Suprapubic skin (tissue), 4 donors: Measurements from ENCODE around the gene LMLN. TPM values are rescaled to one million over a fixed set of nuclear protein-coding genes. Genes with fewer than 3 reads are reported as not detected.

ENCODE experiments used
- DNase-seq, 2 donors: peaks; one replicate each; pipeline ENCODE4 v3.0.0-alpha.2; 2019; ENCODE audit warnings: low spot score in 2 of 2
- H3K27ac ChIP-seq: fragments of 200-600 bp; sonication (generic); one replicate; pipeline ENCODE4 v1.5.1; 2019
- H3K27me3 ChIP-seq: fragments of 200-600 bp; sonication (generic); one replicate; pipeline ENCODE4 v1.5.1; 2019
- H3K36me3 ChIP-seq: fragments of 200-600 bp; sonication (generic); one replicate; pipeline ENCODE4 v1.5.1; 2019
- H3K4me1 ChIP-seq: fragments of 200-600 bp; sonication (generic); one replicate; pipeline ENCODE4 v1.5.1; 2019
- H3K4me3 ChIP-seq: fragments of 200-600 bp; sonication (generic); one replicate; pipeline ENCODE4 v1.5.1; 2019; ENCODE audit warnings: mild to moderate bottlenecking
- H3K9me3 ChIP-seq: fragments of 200-600 bp; sonication (generic); one replicate; pipeline ENCODE4 v1.5.1; 2019
- EP300 ChIP-seq: sonication (generic); formaldehyde crosslinking; IDR thresholded peaks from one replicate; pipeline ENCODE4 v1.6.1; 2017; ENCODE audit warnings: antibody characterized with exemption
- POLR2A ChIP-seq, 2 donors: fragments of 450-650 bp; IDR thresholded peaks; one replicate each; pipeline ENCODE4 v1.6.1; 2017; ENCODE audit warnings: antibody characterized with exemption in 2 of 2, mild to moderate bottlenecking in 2 of 2, moderate library complexity in 2 of 2
- POLR2AphosphoS5 ChIP-seq, 3 donors: sonication (generic); formaldehyde crosslinking; IDR thresholded peaks; one replicate each; pipeline ENCODE4 v1.6.1; 2017; ENCODE audit warnings: antibody characterized with exemption in 3 of 3
- WGBS: methylation state at CpG from one replicate; pipeline ENCODE4 v1.1.5; 2018; 5-methylcytosine and 5-hydroxymethylcytosine counted together
- total RNA-seq, 4 donors: library from RNA; depleted of rRNA; stranded (reverse); fragments of >200 nt; gene quantifications; one replicate each; pipeline ENCODE4 v1.1.0, GENCODE V29; 2016
- TF ChIP-seq, protein P1 (sequence below), 2 donors: fragments of 200-600 bp in 1 of 2; fragments of 450-650 bp in 1 of 2; sonication (generic) in 1 of 2; IDR thresholded peaks; one replicate each; pipeline ENCODE4 v1.5.1; 2016 to 2019; ENCODE audit warnings: antibody characterized with exemption in 2 of 2, mild to moderate bottlenecking in 1 of 2, moderate library complexity in 1 of 2

The LMLN gene
- total RNA-seq, 4 donors from 2014 or later: 3.4 to 8.2 (median 5.5) TPM

DNA sequence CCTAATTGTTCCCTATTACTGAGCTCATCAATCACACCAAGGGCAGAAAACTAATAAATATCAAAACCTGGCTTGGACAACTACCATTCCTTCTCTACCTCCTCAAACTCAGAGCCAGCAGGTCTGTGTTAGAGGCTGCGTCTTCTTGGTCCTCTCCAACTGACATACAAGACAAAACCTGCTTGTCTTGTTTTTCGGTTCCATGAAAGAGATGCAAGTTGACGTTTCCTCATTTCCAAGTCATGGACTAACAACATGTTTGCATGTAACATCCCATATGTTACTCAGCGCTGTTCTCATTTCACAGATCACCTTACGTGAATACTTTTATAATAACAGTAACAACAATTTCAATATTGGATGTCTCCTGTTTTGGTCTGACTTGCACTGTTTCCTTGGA, 110.9 kb downstream of the LMLN start:
- 53% methylated on average over 5 of the region's 5 CpGs for WGBS
- no peak overlapping the region for H3K4me3 ChIP-seq
- H3K27me3 ChIP-seq: peaks cover 50% of the 10 kb centered on the region
- no peaks in the 10 kb centered on the region for H3K9me3 ChIP-seq
- no peaks in the 10 kb centered on the region for H3K36me3 ChIP-seq
- H3K27ac ChIP-seq: no peak overlapping the region
- no peak for TF ChIP-seq POLR2A (IDR thresholded peaks at IDR 0.05)
- no peak for TF ChIP-seq POLR2AphosphoS5 (IDR thresholded peaks at IDR 0.05)
- TF ChIP-seq, protein P1, sequence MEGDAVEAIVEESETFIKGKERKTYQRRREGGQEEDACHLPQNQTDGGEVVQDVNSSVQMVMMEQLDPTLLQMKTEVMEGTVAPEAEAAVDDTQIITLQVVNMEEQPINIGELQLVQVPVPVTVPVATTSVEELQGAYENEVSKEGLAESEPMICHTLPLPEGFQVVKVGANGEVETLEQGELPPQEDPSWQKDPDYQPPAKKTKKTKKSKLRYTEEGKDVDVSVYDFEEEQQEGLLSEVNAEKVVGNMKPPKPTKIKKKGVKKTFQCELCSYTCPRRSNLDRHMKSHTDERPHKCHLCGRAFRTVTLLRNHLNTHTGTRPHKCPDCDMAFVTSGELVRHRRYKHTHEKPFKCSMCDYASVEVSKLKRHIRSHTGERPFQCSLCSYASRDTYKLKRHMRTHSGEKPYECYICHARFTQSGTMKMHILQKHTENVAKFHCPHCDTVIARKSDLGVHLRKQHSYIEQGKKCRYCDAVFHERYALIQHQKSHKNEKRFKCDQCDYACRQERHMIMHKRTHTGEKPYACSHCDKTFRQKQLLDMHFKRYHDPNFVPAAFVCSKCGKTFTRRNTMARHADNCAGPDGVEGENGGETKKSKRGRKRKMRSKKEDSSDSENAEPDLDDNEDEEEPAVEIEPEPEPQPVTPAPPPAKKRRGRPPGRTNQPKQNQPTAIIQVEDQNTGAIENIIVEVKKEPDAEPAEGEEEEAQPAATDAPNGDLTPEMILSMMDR (IDR thresholded peaks at IDR 0.05): no peak
- TF ChIP-seq EP300: no peak
- DNase-seq: no peak
- H3K4me1 ChIP-seq: no peaks in the 10 kb centered on the region

DNA sequence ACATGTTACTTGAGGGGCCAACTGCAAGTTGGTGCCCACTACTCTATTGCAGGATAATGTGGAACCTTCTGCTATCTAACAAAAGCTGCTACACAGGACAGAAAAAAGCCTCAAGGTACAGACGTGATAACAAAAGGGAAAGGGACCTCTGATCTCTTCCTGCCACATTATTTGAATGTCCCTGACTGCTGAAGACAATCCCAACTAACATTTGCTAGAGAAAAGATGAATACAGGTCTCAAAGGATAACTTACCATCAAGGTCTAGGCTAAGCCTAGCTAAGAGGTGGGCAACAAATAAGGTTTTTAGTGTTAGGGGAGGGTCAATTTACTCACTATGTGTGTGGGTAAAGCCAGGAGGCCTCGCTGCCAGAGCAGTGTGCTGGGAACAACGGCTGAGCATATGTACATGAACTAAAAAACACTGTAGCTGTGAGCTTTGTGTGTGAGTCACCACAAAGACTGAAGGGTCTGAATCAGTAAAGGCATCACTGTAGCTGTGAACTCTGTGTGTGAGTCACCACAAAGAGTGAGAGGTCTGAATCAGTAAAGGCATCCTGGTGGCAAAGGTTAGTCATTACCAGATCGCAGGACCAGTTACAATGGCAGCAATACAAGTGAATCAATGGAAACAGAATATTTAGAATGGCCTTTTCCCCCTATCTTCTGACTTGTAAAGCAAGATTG, 111.7 kb downstream of the LMLN start:
- no peak overlapping the region for H3K27ac ChIP-seq
- peaks cover 59% of the 10 kb centered on the region for H3K27me3 ChIP-seq
- H3K4me3 ChIP-seq: no peak overlapping the region
- no peaks in the 10 kb centered on the region for H3K36me3 ChIP-seq
- 58% methylated on average over 4 of the region's 4 CpGs for WGBS
- H3K4me1 ChIP-seq: no peaks in the 10 kb centered on the region
- no peaks in the 10 kb centered on the region for H3K9me3 ChIP-seq
- DNase-seq: no peak
- TF ChIP-seq POLR2A (IDR thresholded peaks at IDR 0.05) (no peak), POLR2AphosphoS5 (IDR thresholded peaks at IDR 0.05) (no peak), EP300 (no peak)
- TF ChIP-seq, protein P1 (IDR thresholded peaks at IDR 0.05): no peak

DNA sequence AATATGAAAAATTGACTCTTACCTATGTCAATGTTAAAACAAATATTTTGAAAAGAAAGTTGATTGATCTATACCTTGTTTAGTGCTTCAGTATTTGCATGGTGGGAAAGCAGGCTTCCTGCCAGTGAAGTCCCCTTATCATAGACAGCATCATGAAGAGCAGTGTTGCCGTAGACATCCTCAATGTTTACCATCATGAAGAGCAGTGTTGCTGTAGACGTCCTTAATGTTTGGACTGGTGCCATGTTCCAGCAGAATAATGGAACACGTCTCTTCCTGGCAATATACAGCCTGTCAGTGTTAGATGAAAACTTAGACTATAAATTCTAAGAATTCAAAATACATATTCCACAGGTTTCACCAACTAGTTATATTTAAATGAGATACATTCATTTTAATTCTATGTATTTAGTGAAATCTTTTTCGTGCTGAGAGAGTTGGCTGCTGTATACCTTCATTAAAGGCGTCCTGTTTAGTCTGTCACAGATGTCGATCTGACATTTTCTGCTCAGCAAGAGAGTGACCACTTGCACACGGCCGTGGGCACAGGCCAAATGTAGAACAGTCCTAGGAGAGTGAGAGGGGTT, 116.8 kb downstream of the LMLN start:
- no peak overlapping the region for H3K4me3 ChIP-seq
- TF ChIP-seq, protein P1 (IDR thresholded peaks at IDR 0.05): no peak
- TF ChIP-seq POLR2AphosphoS5 (IDR thresholded peaks at IDR 0.05) (no peak), POLR2A (IDR thresholded peaks at IDR 0.05) (no peak), EP300 (no peak)
- DNase-seq: no peak
- whole genome bisulfite sequencing: 51% methylated on average over 8 of the region's 8 CpGs
- no peaks in the 10 kb centered on the region for H3K36me3 ChIP-seq
- H3K27me3 ChIP-seq: peaks cover 82% of the 10 kb centered on the region
- peaks cover 20% of the 10 kb centered on the region for H3K4me1 ChIP-seq
- H3K9me3 ChIP-seq: no peaks in the 10 kb centered on the region
- H3K27ac ChIP-seq: no peak overlapping the region

DNA sequence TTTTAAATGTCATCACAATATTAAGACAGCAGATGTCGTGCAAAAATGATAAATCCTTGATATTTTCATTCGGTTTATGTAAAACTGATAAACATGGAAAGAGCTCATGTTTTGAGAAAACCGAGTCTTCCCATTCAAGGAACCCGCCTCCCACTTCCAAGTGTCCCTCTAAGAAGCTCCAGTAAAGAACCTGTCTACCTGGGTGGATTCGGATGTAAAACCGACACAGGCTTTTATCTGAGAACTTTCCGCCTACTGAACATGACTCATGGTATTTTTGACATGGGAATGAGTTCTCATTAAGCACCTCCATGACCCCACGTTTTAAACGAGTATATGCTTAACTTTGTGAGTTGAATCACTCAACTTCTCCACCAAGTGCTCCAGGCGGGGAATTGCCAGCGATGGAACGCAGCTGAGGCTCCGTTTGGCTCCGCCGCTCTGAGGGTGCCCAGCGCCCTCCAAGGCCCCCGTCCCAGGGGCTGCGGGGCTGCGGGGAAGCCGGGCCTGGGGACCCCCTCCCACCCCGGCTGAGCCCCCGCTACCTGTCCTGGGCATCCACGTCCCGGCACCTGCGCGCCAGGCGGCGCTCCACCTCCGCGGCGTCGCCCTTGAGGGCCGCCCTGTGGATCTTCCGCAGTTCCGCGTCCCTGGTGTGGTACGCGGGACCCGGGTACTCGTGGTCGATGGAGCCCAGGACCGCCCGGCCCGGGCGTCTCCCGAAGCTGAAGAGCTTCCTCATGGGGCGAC, 119.9 kb downstream of the LMLN start:
- TF ChIP-seq POLR2AphosphoS5 (IDR thresholded peaks at IDR 0.05): no peak
- TF ChIP-seq, protein P1 (IDR thresholded peaks at IDR 0.05): no peak
- no peak for TF ChIP-seq POLR2A (IDR thresholded peaks at IDR 0.05)
- TF ChIP-seq EP300: no peak
- no peaks in the 10 kb centered on the region for H3K36me3 ChIP-seq
- peak overlapping the region; percentile 43 for H3K4me3 ChIP-seq
- DNase-seq: no peak
- peaks cover 91% of the 10 kb centered on the region for H3K27me3 ChIP-seq
- WGBS: 23% methylated on average over 11 of the region's 47 CpGs
- H3K4me1 ChIP-seq: peaks cover 20% of the 10 kb centered on the region
- no peak overlapping the region for H3K27ac ChIP-seq
- H3K9me3 ChIP-seq: no peaks in the 10 kb centered on the region
